Fibroblast of the aortic adventitia (primary cell): ENCODE measurements around the gene TEX53. TPM values are rescaled to one million over a fixed set of nuclear protein-coding genes. Genes with fewer than 3 reads are reported as not detected.

ENCODE experiments used
- DNase-seq: peaks from one replicate; pipeline ENCODE4 v3.0.0-alpha.2; 2010; ENCODE audit warnings: low read depth
- H3K4me3 ChIP-seq: 2 replicates; pipeline ENCODE4 v1.5.1; 2011; ENCODE audit warnings: low read depth, mild to moderate bottlenecking, control low read depth, low read length, moderate library complexity
- total RNA-seq: library from RNA; depleted of rRNA; stranded (reverse); fragments of >200 nt; gene quantifications from 2 replicates; pipeline ENCODE4 v1.2.3, GENCODE V29; 2012; ENCODE audit warnings: low replicate concordance
- TF ChIP-seq, protein P1 (sequence below): IDR thresholded peaks from 2 replicates; pipeline ENCODE4 v1.5.1; 2011; ENCODE audit warnings: mild to moderate bottlenecking, low read length, control low read depth, inconsistent platforms; ENCODE audit not compliant: insufficient read depth

TEX53 gene
- total RNA-seq, 1 donor, result not detected

- no peak for DNase-seq
- H3K4me3 ChIP-seq, result no peak overlapping the region
- TF ChIP-seq, protein P1, sequence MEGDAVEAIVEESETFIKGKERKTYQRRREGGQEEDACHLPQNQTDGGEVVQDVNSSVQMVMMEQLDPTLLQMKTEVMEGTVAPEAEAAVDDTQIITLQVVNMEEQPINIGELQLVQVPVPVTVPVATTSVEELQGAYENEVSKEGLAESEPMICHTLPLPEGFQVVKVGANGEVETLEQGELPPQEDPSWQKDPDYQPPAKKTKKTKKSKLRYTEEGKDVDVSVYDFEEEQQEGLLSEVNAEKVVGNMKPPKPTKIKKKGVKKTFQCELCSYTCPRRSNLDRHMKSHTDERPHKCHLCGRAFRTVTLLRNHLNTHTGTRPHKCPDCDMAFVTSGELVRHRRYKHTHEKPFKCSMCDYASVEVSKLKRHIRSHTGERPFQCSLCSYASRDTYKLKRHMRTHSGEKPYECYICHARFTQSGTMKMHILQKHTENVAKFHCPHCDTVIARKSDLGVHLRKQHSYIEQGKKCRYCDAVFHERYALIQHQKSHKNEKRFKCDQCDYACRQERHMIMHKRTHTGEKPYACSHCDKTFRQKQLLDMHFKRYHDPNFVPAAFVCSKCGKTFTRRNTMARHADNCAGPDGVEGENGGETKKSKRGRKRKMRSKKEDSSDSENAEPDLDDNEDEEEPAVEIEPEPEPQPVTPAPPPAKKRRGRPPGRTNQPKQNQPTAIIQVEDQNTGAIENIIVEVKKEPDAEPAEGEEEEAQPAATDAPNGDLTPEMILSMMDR, result no peak
Observed at GRCh38 chr9:114694719-114695269, 37.2 kb upstream of the TEX53 start.

DNA sequence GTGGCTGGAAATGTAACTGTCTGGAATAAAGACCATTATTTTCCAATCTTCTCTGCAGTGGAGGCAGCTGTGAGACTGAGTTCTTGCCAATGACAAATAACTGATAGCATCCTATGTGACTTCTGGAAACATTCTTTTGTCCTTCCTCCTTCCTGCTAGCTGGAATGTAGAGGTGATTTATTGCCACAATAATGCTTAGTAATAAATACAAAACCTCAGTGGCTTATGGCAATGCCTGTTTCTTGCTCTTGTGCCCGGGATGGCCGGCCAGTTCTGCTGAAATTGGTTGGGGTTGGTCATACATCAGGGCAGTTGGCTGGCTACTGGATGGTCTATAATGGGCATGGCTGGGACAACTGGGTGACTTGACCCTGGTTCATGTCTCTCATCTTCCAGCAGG is 36.5 kb upstream of the TEX53 start:
- DNase-seq, result peak; percentile 61
- H3K4me3 ChIP-seq, result no peak overlapping the region
- TF ChIP-seq, protein P1, result no peak

DNA sequence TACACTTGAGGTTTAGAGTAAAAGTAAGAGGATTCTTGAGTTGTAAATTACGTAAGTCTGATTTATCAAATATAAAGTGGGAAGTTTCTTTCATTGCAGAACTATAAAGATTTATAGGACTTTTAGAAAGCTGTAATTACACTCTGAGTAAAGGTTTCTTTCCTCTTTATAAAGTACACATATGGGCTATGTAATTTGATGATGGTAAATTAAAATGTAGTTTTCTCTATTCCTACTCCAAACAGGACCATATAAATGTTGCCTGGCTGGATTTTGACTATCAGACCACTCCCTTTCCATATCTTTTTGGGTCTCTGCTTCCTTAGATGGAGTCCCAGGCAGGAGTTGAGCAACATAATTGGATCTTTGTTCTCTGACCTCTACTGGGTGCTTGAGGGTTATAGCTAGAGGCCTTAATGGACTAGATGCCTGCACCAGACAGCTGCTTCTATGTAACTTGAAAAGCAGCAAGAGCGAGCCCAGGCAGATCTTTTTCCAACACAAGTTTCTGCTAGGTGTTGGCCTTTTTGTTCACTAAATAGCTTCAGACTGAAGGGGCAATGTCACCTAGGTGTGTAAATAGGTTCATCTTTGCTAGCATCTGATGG is 35.7 kb upstream of the TEX53 start:
- H3K4me3 ChIP-seq, result no peak overlapping the region
- TF ChIP-seq, protein P1, result no peak
- no peak for DNase-seq

GRCh38 chr9:114691956-114692295 is 34.3 kb upstream of the TEX53 start:
- no peak overlapping the region for H3K4me3 ChIP-seq
- TF ChIP-seq, protein P1, result no peak
- DNase-seq, result no peak

DNA sequence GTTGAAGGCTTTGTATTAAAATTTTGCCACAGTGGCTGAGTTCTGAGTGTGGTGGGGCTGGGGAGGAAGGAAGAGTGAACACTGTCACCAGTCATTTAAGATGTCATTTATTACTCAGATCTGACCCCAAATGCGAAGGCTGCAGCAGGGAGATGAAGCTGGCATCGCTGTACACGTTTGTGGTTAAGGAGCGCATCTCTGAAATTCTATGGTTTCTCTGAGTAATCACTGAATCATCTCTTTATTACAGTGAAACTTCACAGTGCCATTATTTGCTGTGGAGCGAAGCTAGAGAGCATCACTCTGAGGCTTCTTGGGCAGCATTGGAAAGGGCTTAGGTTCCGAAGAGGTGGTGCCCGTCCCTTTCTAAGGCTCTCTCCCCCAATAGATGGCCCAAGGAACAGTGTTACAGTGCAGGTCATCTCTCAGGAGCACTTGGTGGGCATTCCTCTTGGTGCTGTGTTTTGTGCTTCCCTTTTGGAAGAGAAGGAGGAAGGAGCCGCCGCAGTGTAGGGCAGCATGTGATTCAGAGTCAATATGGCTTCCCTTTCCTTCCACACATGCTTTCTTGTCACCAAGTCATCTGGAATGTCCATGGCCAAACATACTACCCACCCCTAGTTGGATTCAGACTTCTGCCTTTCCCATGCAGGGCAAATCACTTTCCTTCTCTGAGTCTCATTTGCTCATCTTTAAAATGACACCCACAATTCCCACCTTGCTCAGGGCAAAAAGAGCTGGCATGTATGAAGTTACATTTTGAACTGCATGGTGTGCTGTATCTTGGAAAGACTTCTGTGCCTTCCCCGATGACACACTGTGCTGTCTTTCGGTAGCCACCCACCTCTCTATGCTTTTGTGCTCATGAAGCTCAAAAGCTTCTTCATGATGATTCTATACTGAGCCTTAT is 33.7 kb upstream of the TEX53 start:
- DNase-seq, result peak; percentile 85
- TF ChIP-seq, protein P1, result no peak
- H3K4me3 ChIP-seq, result peak overlapping the region; percentile 36

- TF ChIP-seq, protein P1, result no peak
- H3K4me3 ChIP-seq, result no peak overlapping the region
- no peak for DNase-seq
Observed at GRCh38 chr9:114690308-114690707, 32.7 kb upstream of the TEX53 start.
